Parietal lobe (tissue), 1 donor: ENCODE measurements around the gene FOXE3. TPM values are rescaled to one million over a fixed set of nuclear protein-coding genes. Genes with fewer than 3 reads are reported as not detected.

Experiments
- total RNA-seq: library from RNA; depleted of rRNA; stranded (reverse); fragments of >200 nt; gene quantifications from one replicate; pipeline ENCODE4 v1.2.3, GENCODE V29; 2014

Gene FOXE3
- total RNA-seq = not detected

DNA sequence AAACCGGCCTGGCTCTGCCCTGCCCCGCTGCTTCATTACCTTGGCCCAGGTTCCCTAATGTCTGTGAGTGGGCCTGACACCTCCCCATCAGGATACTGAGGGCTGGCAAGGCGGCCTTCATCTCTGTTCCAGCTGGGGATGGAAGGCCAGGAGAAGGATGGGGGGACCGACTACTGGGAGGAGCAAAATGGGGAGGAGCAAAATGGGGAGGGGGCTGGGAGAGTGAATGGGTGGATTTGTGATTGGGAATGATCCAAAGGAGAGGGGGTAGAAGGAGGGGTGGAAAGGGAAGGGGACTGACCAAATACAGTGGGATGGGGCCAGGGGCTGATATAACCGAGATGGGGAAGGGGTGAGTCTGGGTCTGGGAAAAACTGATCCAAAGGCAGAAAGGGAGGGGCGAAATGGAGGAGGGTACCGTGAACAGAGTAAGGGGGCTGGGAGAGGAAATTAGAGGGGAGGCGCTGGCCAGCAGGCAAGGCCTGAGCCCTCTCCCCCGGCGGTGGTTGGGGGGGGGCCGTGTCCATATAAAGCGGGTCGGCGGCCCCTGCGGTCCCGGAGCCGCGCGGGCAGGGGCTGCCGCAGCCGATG is at the start of gene FOXE3:
FOXE3 (plus strand) TSS at position 558 of the 591 bp plus-strand sequence; CDS start at position 589, 31 bp downstream.

DNA sequence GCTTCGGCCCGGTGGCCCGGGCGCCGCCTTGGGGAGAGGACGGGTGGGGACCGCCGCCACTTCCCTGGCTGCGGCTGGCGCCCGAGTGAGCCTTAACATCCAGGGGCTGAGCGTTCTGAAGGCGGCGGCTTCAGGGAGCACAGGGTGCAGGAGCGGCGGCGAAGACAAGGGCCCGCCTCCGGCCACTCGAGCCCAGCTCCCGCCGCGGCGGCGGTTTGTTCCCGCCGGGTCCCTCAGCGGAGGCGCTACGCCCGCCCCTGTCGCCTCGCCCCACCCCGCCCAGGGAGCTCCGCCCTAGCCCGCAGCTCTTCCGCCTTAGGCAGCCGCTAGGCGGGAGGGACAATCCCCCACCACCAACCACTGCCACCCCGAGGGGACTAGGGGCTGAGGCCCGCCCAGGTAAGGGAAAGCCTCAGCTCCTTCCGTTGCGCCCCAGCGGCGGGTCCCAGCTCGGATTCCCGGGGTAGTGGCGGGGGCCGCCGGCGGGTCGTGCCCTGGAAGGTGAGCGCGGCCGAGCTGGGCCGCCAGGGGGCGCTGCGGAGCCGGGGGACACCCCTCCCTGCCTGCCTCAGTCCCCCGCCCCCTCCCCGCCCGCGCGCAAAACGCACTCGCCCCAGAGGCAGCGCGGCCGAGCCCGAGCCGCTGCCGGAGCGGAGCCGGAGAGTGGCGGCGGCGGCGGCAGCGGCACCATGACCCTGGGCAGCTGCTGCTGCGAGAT is 21.5 kb downstream of the FOXE3 start, which contains the start of gene FOXD2:
FOXD2 (plus strand) TSS at position 598 of the 718 bp plus-strand sequence; CDS start at position 690, 92 bp downstream.

Other genes with a start within 250 kb of the FOXE3 start
- not detected for gene PDZK1IP1, start 226.2 kb upstream of the FOXE3 start, total RNA-seq
- gene TAL1, start 184.1 kb upstream of the FOXE3 start, total RNA-seq = 0.94 TPM
- 10.0 TPM for gene STIL, start 102.1 kb upstream of the FOXE3 start, total RNA-seq
- gene CMPK1, start 82.5 kb upstream of the FOXE3 start, total RNA-seq = 99.5 TPM
- gene FOXD2, start 21.8 kb downstream of the FOXE3 start, total RNA-seq = not detected